ENCODE measurements around the gene CFLAR.

CFLAR gene

GRCh38 chr2:201128933-201129505 is 13.1 kb downstream of the CFLAR start:
- Histone ChIP-seq H3F3A (ENCODE audit: control insufficient read depth, insufficient read depth) (no peaks in the 10 kb centered on the region), H3K4me2 (ENCODE audit: low read length) (peak overlapping the region; percentile 38; the same call in 1 of the 2 replicates), H4K20me1 (ENCODE audit: control insufficient read depth, insufficient read depth, low read depth, low read length) (no peaks in the 10 kb centered on the region), H3K36me3 (ENCODE audit: control insufficient read depth, low read length) (no peaks in the 10 kb centered on the region), H3K9me2 (replicated peaks; ENCODE audit: control insufficient read depth, low read length) (no peaks in the 10 kb centered on the region), H3K27me3 (ENCODE audit: control insufficient read depth, low read length) (no peaks in the 10 kb centered on the region), H3K9me3 (ENCODE audit: control insufficient read depth, insufficient read depth, low read length) (no peaks in the 10 kb centered on the region), H3K79me2 (ENCODE audit: control insufficient read depth, low read length) (peaks cover 26% of the 10 kb centered on the region), H3K4me1 (ENCODE audit: control insufficient read depth, low read length) (peaks cover 66% of the 10 kb centered on the region), H3K4me3 (ENCODE audit: low read length) (peak overlapping the region; percentile 16), H3K27ac (ENCODE audit: low read depth, low read length) (no peak overlapping the region)
- TF ChIP-seq EZH2phosphoT487 (IDR thresholded peaks at IDR 0.05; ENCODE audit: borderline replicate concordance, low read length) (no peak), CTCF (IDR thresholded peaks at IDR 0.05; ENCODE audit: low read depth, low read length, poor library complexity, severe bottlenecking) (no peak)

GRCh38 chr2:201130524-201131186 is 14.7 kb downstream of the CFLAR start:
- TF ChIP-seq CTCF (IDR thresholded peaks at IDR 0.05; ENCODE audit: low read depth, low read length, poor library complexity, severe bottlenecking) (no peak), EZH2phosphoT487 (IDR thresholded peaks at IDR 0.05; ENCODE audit: borderline replicate concordance, low read length) (no peak)
- Histone ChIP-seq H3K27ac (ENCODE audit: low read depth, low read length) (no peak overlapping the region), H3K4me1 (ENCODE audit: control insufficient read depth, low read length) (peaks cover 49% of the 10 kb centered on the region), H3K4me3 (ENCODE audit: low read length) (no peak overlapping the region), H3K4me2 (ENCODE audit: low read length) (no peak overlapping the region), H3F3A (ENCODE audit: control insufficient read depth, insufficient read depth) (no peaks in the 10 kb centered on the region), H3K9me3 (ENCODE audit: control insufficient read depth, insufficient read depth, low read length) (no peaks in the 10 kb centered on the region), H3K36me3 (ENCODE audit: control insufficient read depth, low read length) (no peaks in the 10 kb centered on the region), H3K9me2 (replicated peaks; ENCODE audit: control insufficient read depth, low read length) (no peaks in the 10 kb centered on the region), H4K20me1 (ENCODE audit: control insufficient read depth, insufficient read depth, low read depth, low read length) (no peaks in the 10 kb centered on the region), H3K79me2 (ENCODE audit: control insufficient read depth, low read length) (peaks cover 21% of the 10 kb centered on the region), H3K27me3 (ENCODE audit: control insufficient read depth, low read length) (no peaks in the 10 kb centered on the region)

- no peaks in the 10 kb centered on the region for H3K9me2 ChIP-seq (replicated peaks; ENCODE audit: control insufficient read depth, low read length)
- no peaks in the 10 kb centered on the region for H3F3A ChIP-seq (ENCODE audit: control insufficient read depth, insufficient read depth)
- H3K79me2 ChIP-seq (ENCODE audit: control insufficient read depth, low read length), result peaks cover 6% of the 10 kb centered on the region
- no peak for TF ChIP-seq EZH2phosphoT487 (IDR thresholded peaks at IDR 0.05; ENCODE audit: borderline replicate concordance, low read length)
- TF ChIP-seq CTCF (IDR thresholded peaks at IDR 0.05; ENCODE audit: low read depth, low read length, poor library complexity, severe bottlenecking), result no peak
- no peak overlapping the region for H3K4me2 ChIP-seq (ENCODE audit: low read length)
- H3K27me3 ChIP-seq (ENCODE audit: control insufficient read depth, low read length), result no peaks in the 10 kb centered on the region
- H3K4me1 ChIP-seq (ENCODE audit: control insufficient read depth, low read length), result peaks cover 31% of the 10 kb centered on the region
- H3K36me3 ChIP-seq (ENCODE audit: control insufficient read depth, low read length), result peaks cover 3% of the 10 kb centered on the region; the same call in 1 of the 2 replicates
- H3K9me3 ChIP-seq (ENCODE audit: control insufficient read depth, insufficient read depth, low read length), result no peaks in the 10 kb centered on the region
- H3K27ac ChIP-seq (ENCODE audit: low read depth, low read length), result no peak overlapping the region
- no peaks in the 10 kb centered on the region for H4K20me1 ChIP-seq (ENCODE audit: control insufficient read depth, insufficient read depth, low read depth, low read length)
- no peak overlapping the region for H3K4me3 ChIP-seq (ENCODE audit: low read length)
These were observed 16.6 kb downstream of the CFLAR start for GRCh38 chr2:201132518-201132917.

Data from DOHH2 (cell line).